Retinal pigment epithelial cell (primary cell): ENCODE results near the gene RUSC1.
A peak's percentile ranks its signal among the peaks of the same experiment; 100 is the strongest.
"Not testable (repeated sequence)": the region's sequence is repeated elsewhere in the genome, so short reads cannot be mapped to it uniquely, and the experiment has no call there.

ENCODE experiments used
- DNase-seq: peaks from one replicate; pipeline ENCODE4 v3.0.0-alpha.2; 2010; ENCODE audit warnings: low read depth
- H3K4me3 ChIP-seq: 2 replicates; pipeline ENCODE4 v1.5.1; 2011; ENCODE audit warnings: mild to moderate bottlenecking, low read length, control low read depth, moderate library complexity
- CTCF ChIP-seq: conservative IDR thresholded peaks from 2 replicates; pipeline ENCODE4 v1.5.1; 2011; ENCODE audit warnings: low read depth, low read length, control low read depth, inconsistent platforms

RUSC1 gene

GRCh38 chr1:155324037-155324716 is 3.5 kb downstream of the RUSC1 start:
- H3K4me3 ChIP-seq: peak overlapping the region; percentile 85
- DNase-seq: peak; percentile 81
- no peak for TF ChIP-seq CTCF

- no peak for DNase-seq
- peak overlapping the region; percentile 85 for H3K4me3 ChIP-seq
- TF ChIP-seq CTCF: peak; percentile 56
These were observed 4.3 kb downstream of the RUSC1 start for GRCh38 chr1:155324717-155325602.

DNA sequence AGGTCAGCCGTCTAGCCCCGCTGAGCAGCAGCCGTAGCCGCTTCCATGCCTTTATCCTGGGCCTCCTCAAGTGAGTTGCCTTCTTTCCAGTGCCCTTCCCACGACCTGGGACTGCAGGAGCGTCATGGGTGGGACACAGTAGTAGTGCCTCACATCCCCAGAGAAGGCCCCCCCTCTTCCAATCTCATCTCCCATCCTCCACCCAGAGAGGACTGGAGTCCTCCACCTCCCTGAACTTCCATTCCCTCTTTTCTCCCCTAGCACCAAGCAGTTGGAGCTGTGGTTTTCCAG is 4.9 kb downstream of the RUSC1 start:
- no peak for DNase-seq
- no peak for TF ChIP-seq CTCF
- H3K4me3 ChIP-seq: peak overlapping the region; percentile 85

GRCh38 chr1:155326020-155326526 is 5.4 kb downstream of the RUSC1 start:
- TF ChIP-seq CTCF: no peak
- DNase-seq: no peak
- H3K4me3 ChIP-seq: no peak overlapping the region

GRCh38 chr1:155326631-155327037 is 5.9 kb downstream of the RUSC1 start:
- DNase-seq: no peak
- TF ChIP-seq CTCF: no peak
- no peak overlapping the region for H3K4me3 ChIP-seq

DNA sequence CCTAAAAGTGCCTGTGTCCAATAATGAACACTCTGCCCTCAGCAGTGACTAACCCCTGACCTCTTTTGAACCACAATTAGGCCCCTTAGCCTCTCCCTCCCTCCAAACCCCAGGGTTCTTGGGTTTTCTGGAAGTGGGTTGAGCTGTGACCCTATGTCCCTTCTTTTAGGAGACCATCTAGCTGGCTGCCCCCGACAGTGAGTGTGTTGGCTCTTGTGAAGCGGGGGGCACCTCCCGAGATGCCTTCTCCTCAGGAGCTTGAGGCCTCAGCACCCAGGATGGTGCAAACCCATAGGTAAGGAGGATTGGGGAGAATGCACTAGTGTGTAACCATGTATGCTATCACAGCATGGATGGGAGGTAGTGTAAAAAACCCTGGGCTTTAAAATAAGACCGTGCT is 7.3 kb downstream of the RUSC1 start:
- H3K4me3 ChIP-seq: no peak overlapping the region
- no peak for DNase-seq
- TF ChIP-seq CTCF: no peak

DNA sequence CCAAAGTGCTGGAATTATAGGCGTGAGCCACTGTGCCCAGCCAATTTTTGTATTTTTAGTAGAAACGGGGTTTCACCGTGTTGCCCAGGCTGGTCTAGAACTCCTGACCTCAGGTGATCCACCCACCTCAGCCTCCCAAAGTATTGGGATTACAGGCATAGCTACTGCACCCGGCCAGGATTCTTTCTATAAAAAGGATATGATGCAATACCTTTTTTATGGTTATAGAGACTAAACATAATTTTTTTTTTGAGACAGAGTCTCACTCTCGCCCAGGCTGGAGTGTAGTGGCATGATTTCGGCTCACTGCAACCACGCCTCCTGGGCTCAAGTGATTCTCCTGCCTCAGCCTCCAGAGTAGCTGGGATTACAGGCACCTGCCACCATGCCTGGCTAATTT is 8.2 kb downstream of the RUSC1 start:
- DNase-seq, H3K4me3 ChIP-seq: not testable (repeated sequence)
